Stimulated activated CD8-positive, alpha-beta memory T cell treated with anti-CD3 and anti-CD28 coated beads, Interleukin-4, amount 100 ng/mL, for 48 hours (primary cell): ENCODE measurements around the gene IL23R.
"Not testable (repeated sequence)": the region's sequence is repeated elsewhere in the genome, so short reads cannot be mapped to it uniquely, and the experiment has no call there.

Experiments used
- DNase-seq: peaks from one replicate; pipeline ENCODE4 v3.0.0-alpha.2; 2020

The IL23R gene

DNA sequence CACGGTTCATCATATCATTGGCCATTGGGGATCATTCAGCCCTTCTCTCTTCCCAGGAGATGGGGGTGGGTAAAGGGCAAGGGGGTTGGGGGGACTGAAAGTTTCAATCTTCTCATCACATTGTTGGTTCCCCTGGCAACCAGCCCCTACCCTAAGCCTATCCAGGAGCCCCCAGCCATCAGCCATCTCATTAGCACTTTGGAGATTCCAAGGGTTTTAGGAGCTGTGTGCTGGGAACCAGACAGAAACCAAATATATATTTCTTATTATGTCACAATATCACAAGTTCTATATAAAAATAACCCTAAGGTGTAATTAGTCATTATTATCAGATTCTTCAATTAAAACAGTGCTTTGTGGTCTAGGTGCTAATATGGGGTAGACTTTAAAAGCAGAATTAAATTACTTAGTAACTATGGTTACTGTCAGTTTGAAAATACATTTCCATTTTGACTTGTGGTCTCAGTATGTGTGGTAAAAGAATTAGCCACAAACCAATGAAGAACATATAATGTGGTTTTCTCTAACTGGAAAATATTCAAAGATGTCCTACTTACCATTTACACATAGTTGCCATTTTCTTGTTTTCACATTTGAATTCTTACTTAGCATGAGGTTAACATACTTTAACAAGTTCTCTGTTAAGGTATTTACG is 28.1 kb downstream of the IL23R start:
- DNase-seq, result no peak

DNA sequence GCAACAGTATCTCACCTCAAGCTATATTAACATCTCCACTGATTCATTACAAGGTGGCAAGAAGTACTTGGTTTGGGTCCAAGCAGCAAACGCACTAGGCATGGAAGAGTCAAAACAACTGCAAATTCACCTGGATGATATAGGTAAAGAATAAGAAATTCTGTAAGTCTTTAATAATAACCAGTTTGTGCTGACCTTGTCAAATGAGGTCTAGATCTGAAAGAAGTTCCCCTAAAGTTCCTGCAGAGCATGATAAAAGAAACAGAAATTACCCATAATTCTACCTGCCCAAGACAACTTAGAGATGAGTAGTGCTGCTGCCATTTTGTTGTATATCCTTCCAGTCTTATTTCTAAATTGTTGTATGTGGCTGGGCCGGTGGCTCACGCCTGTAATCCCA is 34.5 kb downstream of the IL23R start:
- DNase-seq, result no peak

- no peak for DNase-seq
These were observed 35.6 kb downstream of the IL23R start for GRCh38 chr1:67201891-67202290.

- no peak for DNase-seq
These were observed 38.2 kb downstream of the IL23R start for GRCh38 chr1:67204298-67204980.

DNA sequence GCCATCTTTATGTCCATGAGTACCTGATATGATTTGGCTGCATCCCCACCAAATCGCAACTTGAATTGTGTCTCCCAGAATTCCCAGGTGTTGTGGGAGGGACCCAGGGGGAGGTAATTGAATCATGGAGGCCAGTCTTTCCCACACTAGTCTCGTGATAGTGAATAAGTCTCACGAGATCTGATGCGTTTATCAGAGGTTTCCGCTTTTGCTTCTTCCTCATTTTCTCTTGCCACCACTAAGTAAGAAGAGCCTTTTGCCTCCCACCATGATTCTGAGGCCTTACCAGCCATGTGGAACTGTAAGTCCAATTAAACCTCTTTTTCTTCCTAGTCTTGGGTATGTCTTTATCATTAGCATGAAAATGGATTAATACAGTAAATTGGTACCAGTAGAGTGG is 41.1 kb downstream of the IL23R start:
- DNase-seq, result not testable (repeated sequence)

DNA sequence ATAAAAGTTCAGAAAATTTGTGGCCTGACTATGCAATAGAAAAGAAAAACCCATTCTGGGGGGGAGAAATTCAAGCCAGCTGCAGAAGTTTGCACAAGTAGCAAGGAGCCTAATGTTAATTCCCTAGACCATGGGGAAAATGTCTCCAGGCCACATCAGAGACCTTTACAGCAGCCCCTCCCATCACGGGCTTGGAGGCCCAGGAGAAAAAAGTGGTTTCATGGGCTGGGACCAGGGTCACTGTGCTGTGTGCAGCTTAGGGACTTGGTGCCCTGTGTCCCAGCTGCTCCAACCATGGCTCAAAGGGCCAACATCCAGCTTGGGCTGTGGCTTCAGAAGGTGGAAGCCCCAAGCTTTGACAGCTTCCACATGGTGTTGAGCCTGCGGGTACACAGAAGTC is 42.0 kb downstream of the IL23R start:
- no peak for DNase-seq

DNA sequence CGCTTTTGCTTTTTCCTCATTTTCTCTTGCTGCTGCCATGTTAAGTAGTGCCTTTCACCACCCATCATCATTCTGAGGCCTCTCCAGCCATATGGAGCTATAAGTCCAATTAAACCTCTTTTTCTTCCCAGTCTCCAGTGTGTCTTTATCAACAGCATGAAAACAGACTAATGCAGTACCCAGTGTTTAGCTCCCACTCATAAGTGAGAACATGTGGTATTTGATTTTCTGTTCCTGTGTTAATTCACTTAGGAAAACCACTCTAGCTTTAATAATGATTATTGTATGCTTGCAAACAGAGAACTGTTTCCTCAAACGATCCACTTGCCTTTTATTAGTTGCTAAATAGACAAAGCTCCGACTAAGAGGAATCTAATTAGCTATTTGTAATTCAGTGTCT is 43.3 kb downstream of the IL23R start:
- DNase-seq, result no peak

GRCh38 chr1:67211589-67212563 is 45.6 kb downstream of the IL23R start:
- peak; percentile 56 for DNase-seq

DNA sequence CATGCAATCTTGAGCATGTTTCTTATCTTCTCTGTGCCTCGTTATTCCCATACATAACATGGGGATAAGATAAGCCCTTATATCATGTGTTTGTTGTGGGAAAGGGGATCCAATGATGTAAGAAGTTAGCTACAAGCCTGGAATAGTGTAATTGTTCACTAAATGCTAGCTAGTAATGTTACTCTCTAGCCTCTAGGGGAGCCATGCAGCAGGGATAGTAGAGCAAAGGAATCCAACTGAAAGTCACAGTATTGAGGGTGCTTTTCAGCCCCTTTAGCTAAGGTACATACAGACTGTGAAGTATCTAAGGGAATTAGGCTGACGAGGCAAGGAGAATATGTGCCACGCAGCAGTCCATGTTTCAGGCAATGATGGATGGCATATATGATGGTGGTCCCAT is 46.9 kb downstream of the IL23R start:
- no peak for DNase-seq

DNA sequence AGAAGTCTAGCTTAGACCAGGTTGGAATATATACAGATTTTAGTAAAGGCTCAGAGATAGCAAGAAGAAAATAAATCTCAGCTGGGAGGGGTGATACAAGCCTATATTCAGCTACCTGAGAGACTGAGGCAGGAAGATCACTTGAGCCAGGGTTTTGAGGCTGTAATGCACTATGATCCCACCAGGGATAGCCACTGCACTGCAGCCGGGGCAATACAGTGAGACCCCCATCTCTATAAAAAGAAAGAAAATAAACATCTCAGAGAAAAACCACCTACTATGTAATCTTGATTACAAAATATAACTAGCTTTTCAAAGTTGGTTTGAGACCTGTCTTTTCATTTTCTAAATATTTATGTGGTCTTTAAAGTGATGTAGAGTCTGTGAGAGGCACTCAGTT is 47.7 kb downstream of the IL23R start:
- no peak for DNase-seq

DNA sequence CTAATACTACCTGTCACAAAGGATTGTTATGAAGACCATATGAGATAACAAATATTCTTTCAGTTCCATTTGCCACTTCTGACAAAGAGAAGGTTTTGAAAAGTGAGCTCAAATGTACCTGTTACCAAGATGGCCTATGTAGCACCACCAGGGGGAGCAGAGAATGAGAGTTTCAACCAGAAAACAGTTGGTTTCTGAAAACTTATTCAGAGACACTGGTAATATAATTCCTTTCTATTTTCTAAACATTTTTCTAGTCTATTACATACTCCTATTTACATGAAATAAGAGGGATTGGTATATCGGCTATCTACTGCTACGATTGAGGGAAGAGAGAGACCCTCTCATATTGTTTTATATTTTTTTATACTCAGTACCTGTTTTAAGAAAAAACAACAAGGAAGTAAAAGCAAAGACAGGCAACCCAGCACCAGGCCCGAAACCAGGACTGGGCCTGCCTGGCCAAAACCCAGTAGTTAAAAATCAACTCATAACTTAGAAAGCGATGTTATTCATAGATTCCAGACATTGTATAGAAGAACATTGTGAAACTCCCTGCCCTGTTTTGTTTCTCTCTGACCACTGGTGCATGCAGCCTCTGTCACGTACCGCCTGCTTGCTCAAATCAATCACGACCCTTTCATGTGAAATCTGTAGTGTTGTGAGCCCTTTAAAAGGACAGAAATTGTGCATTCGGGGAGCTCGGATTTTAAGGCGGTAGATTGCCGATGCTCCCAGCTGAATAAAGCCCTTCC is 48.3 kb downstream of the IL23R start:
- DNase-seq, result peak; percentile 66

GRCh38 chr1:67216401-67216800 is 50.1 kb downstream of the IL23R start:
- DNase-seq, result no peak

DNA sequence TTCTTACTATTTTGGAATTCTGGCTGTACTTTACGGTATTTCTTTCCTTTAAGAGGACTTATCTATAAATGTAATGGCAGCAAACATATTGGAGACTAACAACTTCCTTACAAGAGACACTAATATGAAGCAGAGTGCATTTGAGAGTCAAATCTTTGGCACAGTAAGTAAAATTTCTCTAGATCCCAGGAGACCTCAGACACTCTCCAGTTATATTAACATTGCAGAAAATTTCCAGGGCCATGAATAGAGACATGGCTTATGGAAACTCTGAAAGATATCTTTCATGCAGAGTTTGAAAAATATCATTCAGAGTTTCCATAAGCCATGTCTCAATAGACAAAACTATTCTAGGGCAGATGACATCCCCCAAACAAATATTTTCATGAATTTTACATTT is 51.2 kb downstream of the IL23R start:
- DNase-seq, result no peak

- no peak for DNase-seq
These were observed 51.7 kb downstream of the IL23R start for GRCh38 chr1:67217938-67218337.

DNA sequence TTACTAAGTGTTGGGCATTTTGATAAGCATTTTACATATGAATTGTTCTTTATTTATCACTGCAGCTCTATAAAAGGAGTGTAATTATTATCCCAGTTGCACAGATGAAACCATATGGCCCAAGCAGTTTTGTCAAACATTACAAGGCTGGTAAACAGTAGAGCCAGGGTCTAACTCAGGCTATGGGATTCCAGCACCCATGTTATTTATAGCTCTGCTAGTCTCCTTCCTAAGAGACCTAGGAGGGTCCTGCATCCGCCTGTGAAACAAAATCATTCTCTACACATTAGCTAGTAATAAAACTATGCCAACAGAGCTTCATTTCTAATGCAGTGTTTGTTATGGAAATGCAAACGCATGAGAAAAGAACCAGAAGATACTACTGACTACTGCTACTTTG is 58.6 kb downstream of the IL23R start:
- no peak for DNase-seq

GRCh38 chr1:67226688-67227087 is 60.4 kb downstream of the IL23R start:
- DNase-seq, result no peak

DNA sequence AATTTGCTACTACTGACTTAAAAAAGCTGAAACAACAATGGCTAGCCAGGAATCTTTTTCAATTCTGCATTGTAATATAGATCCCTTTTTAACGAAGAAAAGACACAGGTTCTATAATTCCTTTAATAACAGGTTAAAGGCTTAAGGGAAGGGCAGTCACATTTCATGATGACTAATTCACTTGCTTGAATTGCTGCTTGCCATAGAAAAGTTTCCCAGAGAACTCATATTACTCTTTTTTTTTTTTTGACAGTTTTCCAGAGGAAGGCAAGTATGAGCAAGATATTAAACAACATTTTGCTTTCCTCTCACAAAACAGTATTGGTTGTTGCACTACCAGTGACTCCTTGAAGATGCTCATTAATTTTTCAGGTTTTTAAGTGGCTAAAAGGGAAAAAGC is 60.9 kb downstream of the IL23R start:
- no peak for DNase-seq

DNA sequence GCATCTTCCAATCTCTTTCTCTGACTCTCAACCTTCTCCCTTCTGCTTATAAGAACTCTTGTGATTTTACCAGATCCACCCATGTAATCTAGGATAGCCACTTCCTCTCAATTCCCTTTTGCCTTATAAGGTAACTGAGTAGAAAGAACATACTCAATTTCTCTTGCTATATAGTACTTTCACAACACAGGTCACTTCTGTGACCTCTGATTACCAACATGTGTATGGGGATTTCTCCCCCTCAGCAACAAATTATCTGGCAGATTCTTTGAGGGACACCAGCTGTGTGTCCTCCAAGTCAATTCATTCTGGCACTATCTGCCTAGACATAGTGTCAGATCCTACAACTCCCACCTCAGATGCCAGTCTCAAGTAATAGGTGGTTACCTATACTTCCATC is 62.5 kb downstream of the IL23R start:
- DNase-seq, result no peak

DNA sequence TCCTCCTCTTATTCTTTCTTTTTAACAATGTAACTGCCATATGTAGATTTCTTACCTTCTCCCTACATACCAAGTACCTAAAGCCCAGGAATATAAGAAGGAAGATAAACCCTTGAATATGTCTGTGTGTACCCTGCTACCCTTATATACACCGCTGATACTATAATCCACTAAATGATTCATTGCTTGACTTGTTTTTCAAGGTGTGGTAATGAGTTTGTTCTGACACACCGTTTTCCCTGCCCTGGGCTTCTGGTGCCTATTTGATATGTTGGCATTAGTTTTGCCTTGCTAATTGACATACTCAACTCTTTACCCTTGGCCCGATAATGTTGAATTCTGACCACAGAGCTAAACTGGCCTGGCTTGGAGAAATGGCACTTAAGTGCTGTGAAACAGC is 64.3 kb downstream of the IL23R start:
- no peak for DNase-seq

DNA sequence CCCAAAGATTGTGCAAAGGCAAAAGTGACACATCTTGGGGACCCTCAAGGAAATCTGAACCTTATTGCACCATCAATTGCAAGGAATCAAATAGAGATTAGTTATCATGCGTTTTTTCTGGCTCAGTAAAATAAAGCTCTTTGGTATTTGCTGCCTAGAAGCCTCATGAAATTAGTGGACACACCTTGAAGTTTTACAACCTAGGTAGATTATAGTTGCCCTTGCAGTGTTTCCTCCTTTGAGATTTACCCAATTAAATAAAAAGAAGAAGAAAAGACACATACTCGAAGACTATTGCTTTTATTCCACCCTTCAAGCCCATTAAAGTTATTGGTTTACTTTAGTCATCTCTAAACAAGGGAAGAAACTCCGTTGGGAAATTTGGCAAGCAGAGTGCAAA is 70.0 kb downstream of the IL23R start:
- DNase-seq, result no peak

- no peak for DNase-seq
These were observed 73.5 kb downstream of the IL23R start for GRCh38 chr1:67239738-67240137.

DNA sequence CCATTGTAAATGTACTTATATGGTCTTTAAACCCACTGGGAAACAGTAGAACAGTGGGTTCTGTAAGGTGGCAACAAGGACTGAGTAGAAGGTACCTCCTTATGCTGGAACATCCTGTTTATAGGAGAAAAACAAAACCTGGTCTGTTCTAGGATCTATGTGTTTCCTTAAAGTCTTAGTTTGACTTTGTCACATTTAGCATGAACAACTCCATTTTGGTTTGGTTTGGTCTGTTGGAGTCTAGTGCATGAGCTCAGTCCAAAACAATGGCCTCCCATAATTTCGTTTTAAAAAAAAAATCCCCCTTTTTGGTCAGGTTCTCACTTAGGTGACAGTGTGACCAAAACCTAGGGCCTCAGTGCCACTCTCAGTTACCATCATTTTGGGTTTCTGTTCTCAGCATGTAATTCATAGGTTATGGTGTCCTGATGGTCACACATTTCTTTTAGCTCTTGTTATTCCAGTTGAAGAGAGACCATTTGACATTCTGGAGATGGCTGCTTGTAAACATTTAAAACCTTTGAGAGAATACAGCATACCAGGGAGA is 75.0 kb downstream of the IL23R start:
- DNase-seq, result no peak

DNA sequence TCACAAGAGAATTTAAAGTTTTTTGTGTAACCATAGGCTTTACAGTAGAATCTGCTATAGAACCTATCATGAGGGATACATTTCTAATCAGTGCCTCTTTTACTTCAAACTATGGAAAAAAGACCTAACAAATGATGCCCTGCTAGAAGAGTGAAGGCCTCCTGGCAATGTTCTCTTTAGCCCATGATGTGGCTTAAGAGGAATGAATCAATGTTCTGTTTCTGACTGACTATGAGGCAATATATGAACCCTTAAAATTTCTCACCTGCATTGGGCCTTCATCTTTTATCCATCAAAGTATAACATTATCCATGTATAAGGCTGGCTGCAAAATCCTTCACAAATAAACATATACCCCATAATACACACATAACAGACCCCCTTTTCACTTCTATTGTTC is 75.8 kb downstream of the IL23R start:
- no peak for DNase-seq
